ENCODE results near the gene KIAA1671. TPM values are rescaled to one million over a fixed set of nuclear protein-coding genes. Genes with fewer than 3 reads are reported as not detected.

Gene KIAA1671
- total and polyA plus RNA-seq, 2 of the 13 experiments (the other 11 are each of a cell fraction or from before 2014, with no cell fraction given): 13.5 to 13.6 TPM

DNA sequence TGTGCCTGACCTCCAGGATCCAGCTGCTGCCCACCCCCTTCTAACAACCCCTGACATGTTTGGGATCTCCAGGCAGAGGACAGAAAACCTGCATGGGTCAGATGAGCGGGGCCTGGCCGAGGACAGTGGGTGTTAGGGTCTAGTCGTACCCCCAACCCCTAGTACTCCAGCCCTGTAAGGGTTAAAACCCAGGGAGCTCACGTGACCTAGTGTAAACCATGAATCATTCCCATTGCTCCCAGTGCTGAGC, 158.0 kb downstream of the KIAA1671 start (continued):
- no peak for TF ChIP-seq ZNF746 (CRISPR knock-in tag; IDR thresholded peaks at IDR 0.05)
- no peak for TF ChIP-seq MBD4 (IDR thresholded peaks at IDR 0.05; ENCODE audit: borderline replicate concordance, low read length)
- TF ChIP-seq, protein P1, sequence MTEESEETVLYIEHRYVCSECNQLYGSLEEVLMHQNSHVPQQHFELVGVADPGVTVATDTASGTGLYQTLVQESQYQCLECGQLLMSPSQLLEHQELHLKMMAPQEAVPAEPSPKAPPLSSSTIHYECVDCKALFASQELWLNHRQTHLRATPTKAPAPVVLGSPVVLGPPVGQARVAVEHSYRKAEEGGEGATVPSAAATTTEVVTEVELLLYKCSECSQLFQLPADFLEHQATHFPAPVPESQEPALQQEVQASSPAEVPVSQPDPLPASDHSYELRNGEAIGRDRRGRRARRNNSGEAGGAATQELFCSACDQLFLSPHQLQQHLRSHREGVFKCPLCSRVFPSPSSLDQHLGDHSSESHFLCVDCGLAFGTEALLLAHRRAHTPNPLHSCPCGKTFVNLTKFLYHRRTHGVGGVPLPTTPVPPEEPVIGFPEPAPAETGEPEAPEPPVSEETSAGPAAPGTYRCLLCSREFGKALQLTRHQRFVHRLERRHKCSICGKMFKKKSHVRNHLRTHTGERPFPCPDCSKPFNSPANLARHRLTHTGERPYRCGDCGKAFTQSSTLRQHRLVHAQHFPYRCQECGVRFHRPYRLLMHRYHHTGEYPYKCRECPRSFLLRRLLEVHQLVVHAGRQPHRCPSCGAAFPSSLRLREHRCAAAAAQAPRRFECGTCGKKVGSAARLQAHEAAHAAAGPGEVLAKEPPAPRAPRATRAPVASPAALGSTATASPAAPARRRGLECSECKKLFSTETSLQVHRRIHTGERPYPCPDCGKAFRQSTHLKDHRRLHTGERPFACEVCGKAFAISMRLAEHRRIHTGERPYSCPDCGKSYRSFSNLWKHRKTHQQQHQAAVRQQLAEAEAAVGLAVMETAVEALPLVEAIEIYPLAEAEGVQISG (CRISPR knock-in tag; IDR thresholded peaks at IDR 0.05): 0 out of 2 replicates have a peak, but pooled peaks have one; percentile 4
- TF ChIP-seq SMAD3 (CRISPR knock-in tag; IDR thresholded peaks at IDR 0.05): no peak
- 0 out of 2 replicates have a peak, but pooled peaks have one; percentile 12 for TF ChIP-seq ZNF629 (CRISPR knock-in tag; conservative IDR thresholded peaks at IDR 0.05)
- TF ChIP-seq ZSCAN29 (CRISPR knock-in tag; conservative IDR thresholded peaks at IDR 0.05): 0 out of 2 replicates have a peak, but pooled peaks have one; percentile 35
- no peak for TF ChIP-seq ZNF251 (CRISPR knock-in tag; IDR thresholded peaks at IDR 0.05)
- TF ChIP-seq ZNF501 (CRISPR knock-in tag; IDR thresholded peaks at IDR 0.05): peak; percentile 86; the same call in 1 of the 2 replicates
- no peak for TF ChIP-seq KAT7 (CRISPR knock-in tag; IDR thresholded peaks at IDR 0.05; ENCODE audit: borderline replicate concordance)
- no peak for TF ChIP-seq CEBPG (CRISPR knock-in tag; IDR thresholded peaks at IDR 0.05)
- TF ChIP-seq, protein P2, sequence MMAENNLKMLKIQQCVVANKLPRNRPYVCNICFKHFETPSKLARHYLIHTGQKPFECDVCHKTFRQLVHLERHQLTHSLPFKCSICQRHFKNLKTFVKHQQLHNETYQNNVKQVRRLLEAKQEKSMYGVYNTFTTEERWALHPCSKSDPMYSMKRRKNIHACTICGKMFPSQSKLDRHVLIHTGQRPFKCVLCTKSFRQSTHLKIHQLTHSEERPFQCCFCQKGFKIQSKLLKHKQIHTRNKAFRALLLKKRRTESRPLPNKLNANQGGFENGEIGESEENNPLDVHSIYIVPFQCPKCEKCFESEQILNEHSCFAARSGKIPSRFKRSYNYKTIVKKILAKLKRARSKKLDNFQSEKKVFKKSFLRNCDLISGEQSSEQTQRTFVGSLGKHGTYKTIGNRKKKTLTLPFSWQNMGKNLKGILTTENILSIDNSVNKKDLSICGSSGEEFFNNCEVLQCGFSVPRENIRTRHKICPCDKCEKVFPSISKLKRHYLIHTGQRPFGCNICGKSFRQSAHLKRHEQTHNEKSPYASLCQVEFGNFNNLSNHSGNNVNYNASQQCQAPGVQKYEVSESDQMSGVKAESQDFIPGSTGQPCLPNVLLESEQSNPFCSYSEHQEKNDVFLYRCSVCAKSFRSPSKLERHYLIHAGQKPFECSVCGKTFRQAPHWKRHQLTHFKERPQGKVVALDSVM (CRISPR knock-in tag; IDR thresholded peaks at IDR 0.05): no peak
- no peak for TF ChIP-seq KDM4B (CRISPR knock-in tag; IDR thresholded peaks at IDR 0.05)
- no peak for TF ChIP-seq ATF7-NPFF (CRISPR knock-in tag; IDR thresholded peaks at IDR 0.05; ENCODE audit: low read depth)
- TF ChIP-seq, protein P3, sequence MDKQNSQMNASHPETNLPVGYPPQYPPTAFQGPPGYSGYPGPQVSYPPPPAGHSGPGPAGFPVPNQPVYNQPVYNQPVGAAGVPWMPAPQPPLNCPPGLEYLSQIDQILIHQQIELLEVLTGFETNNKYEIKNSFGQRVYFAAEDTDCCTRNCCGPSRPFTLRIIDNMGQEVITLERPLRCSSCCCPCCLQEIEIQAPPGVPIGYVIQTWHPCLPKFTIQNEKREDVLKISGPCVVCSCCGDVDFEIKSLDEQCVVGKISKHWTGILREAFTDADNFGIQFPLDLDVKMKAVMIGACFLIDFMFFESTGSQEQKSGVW (CRISPR knock-in tag; IDR thresholded peaks at IDR 0.05; ENCODE audit: borderline replicate concordance): no peak
- TF ChIP-seq ZBTB7A (CRISPR knock-in tag; IDR thresholded peaks at IDR 0.05): no peak
- TF ChIP-seq HOXA3 (CRISPR knock-in tag; IDR thresholded peaks at IDR 0.05): 0 out of 2 replicates have a peak, but pooled peaks have one; percentile 12
- no peak for TF ChIP-seq RXRB (CRISPR knock-in tag; IDR thresholded peaks at IDR 0.05; ENCODE audit: borderline replicate concordance)
- TF ChIP-seq ZNF616 (CRISPR knock-in tag; IDR thresholded peaks at IDR 0.05; ENCODE audit: low read depth): no peak
- TF ChIP-seq SATB2 (CRISPR knock-in tag; IDR thresholded peaks at IDR 0.05): no peak
- TF ChIP-seq FOXK1 (CRISPR knock-in tag; IDR thresholded peaks at IDR 0.05; ENCODE audit: borderline replicate concordance, low read depth): peak; percentile 36; the same call in 1 of the 2 replicates
- TF ChIP-seq NFYC (CRISPR knock-in tag; IDR thresholded peaks at IDR 0.05): no peak
- no peak for TF ChIP-seq RFX3 (CRISPR knock-in tag; IDR thresholded peaks at IDR 0.05)
- peak; percentile 91 for TF ChIP-seq RAD51 (IDR thresholded peaks at IDR 0.05; ENCODE audit: borderline replicate concordance)
- TF ChIP-seq HOXA5 (CRISPR knock-in tag; IDR thresholded peaks at IDR 0.05): peak; percentile 44
- TF ChIP-seq ZNF768 (CRISPR knock-in tag; IDR thresholded peaks at IDR 0.05): peak; percentile 63
- TF ChIP-seq TEAD2 (CRISPR knock-in tag; IDR thresholded peaks at IDR 0.05): no peak
